H1 (cell line): ENCODE data around the gene SOX10. TPM values are rescaled to one million over a fixed set of nuclear protein-coding genes. Genes with fewer than 3 reads are reported as not detected.

Experiments used
- CTCF ChIA-PET: fragments of 300-600 bp; sonication (Branson Sonifier 250); formaldehyde crosslinking; loops from one replicate; lab custom pipeline; 2021; ENCODE audit not compliant: partially characterized antibody; lab: Charles Lee
- POLR2A ChIA-PET: fragments of 300-600 bp; sonication (Branson Sonifier 250); formaldehyde crosslinking; loops from one replicate; lab custom pipeline; 2021; ENCODE audit warnings: inconsistent platforms; ENCODE audit not compliant: partially characterized antibody; lab: Charles Lee
- DNase-seq, 2 experiments: peaks; one replicate each; pipeline versions ENCODE4 v3.0.0 to v3.0.0-alpha.2; 2010 to 2022; ENCODE audit warnings: low spot score in 2 of 2, low read depth in 1 of 2, mixed read lengths in 1 of 2
- FAIRE-seq: peaks from 2 replicates; lab custom pipeline; 2011; peaks lifted over from hg19 to GRCh38; lab: Jason Lieb, UNC
- H2AFZ ChIP-seq: 2 replicates; pipeline ENCODE4 v1.8.1; 2012; ENCODE audit warnings: low read length, inconsistent platforms
- H2AK5ac ChIP-seq: 2 replicates; pipeline ENCODE4 v1.6.1; 2013; ENCODE audit warnings: low read depth, low read length
- H2BK120ac ChIP-seq: replicated peaks from 2 replicates; pipeline ENCODE3; 2013; ENCODE audit warnings: low read depth, low read length, inconsistent platforms
- H2BK12ac ChIP-seq: 2 replicates; pipeline ENCODE4 v1.6.1; 2013; ENCODE audit warnings: low read depth, low read length
- H2BK15ac ChIP-seq: 2 replicates; pipeline ENCODE4 v1.6.1; 2013; ENCODE audit warnings: low read length
- H2BK20ac ChIP-seq: 2 replicates; pipeline ENCODE4 v1.6.1; 2013; ENCODE audit warnings: low read length
- H2BK5ac ChIP-seq: 2 replicates; pipeline ENCODE4 v1.6.1; 2013; ENCODE audit warnings: low read depth, low read length
- H3K14ac ChIP-seq: 2 replicates; pipeline ENCODE4 v1.6.1; 2013; ENCODE audit warnings: inconsistent platforms; ENCODE audit not compliant: insufficient read length
- H3K18ac ChIP-seq: 2 replicates; pipeline ENCODE4 v1.6.1; 2013; ENCODE audit warnings: low read length; ENCODE audit errors: extremely low read depth
- H3K23ac ChIP-seq: 2 replicates; pipeline ENCODE4 v1.6.1; 2013; ENCODE audit warnings: inconsistent platforms; ENCODE audit not compliant: insufficient read length
- H3K23me2 ChIP-seq: 2 replicates; pipeline ENCODE4 v1.6.1; 2013; ENCODE audit warnings: low read depth, low read length
- H3K27ac ChIP-seq: 2 replicates; pipeline ENCODE4 v1.6.1; 2011; ENCODE audit warnings: low read depth, low read length, inconsistent platforms
- H3K27me3 ChIP-seq, 4 experiments: replicated peaks in 1 of 4; 1 replicate in 1 of 4; 2 replicates in 3 of 4; pipeline versions ENCODE4 v1.6.1 to v1.8.1; 2011 to 2013; ENCODE audit warnings: low read length in 3 of 4, mild to moderate bottlenecking in 3 of 4, inconsistent platforms in 2 of 4, mixed read lengths in 2 of 4, moderate library complexity in 1 of 4; ENCODE audit not compliant: control insufficient read depth in 3 of 4, insufficient read depth in 3 of 4; ENCODE audit errors: extremely low read depth in 1 of 4
- H3K36me3 ChIP-seq, 4 experiments: 2 replicates each; pipeline versions ENCODE4 v1.6.1 to v1.8.1; 2011 to 2013; ENCODE audit warnings: mild to moderate bottlenecking in 4 of 4, low read length in 3 of 4, moderate library complexity in 2 of 4, control low read depth in 1 of 4, inconsistent platforms in 1 of 4; ENCODE audit not compliant: insufficient read depth in 4 of 4, control insufficient read depth in 2 of 4
- H3K4ac ChIP-seq: replicated peaks from 2 replicates; pipeline ENCODE3; 2013; ENCODE audit warnings: low read length, low read depth, mixed read lengths, inconsistent platforms; ENCODE audit not compliant: insufficient read length
- H3K4me1 ChIP-seq, 4 experiments: replicated peaks in 1 of 4; 1 replicate in 1 of 4; 2 replicates in 3 of 4; pipeline versions ENCODE4 v1.6.1 to v1.8.1; 2011 to 2013; ENCODE audit warnings: low read length in 3 of 4, inconsistent platforms in 2 of 4, mixed read lengths in 1 of 4; ENCODE audit not compliant: insufficient read depth in 4 of 4, control insufficient read depth in 3 of 4
- H3K4me2 ChIP-seq, 2 experiments: 2 replicates each; pipeline versions ENCODE4 v1.6.1 to v1.8.1; 2011 to 2013; ENCODE audit warnings: low read depth in 2 of 2, low read length in 2 of 2, control low read depth in 1 of 2, inconsistent platforms in 1 of 2, mild to moderate bottlenecking in 1 of 2; ENCODE audit not compliant: insufficient read depth in 1 of 2
- H3K4me3 ChIP-seq, 4 experiments: fragments of 200-600, 300-600 bp in 1 of 4; sonication (generic), shearing (Covaris generic), sonication (Bioruptor Twin) in 1 of 4; 2 replicates each; pipeline versions ENCODE4 v1.5.1 to v1.8.1; 2011 to 2016; ENCODE audit warnings: low read length in 4 of 4, low read depth in 3 of 4, control low read depth in 2 of 4, inconsistent platforms in 2 of 4, mild to moderate bottlenecking in 2 of 4, mixed read lengths in 1 of 4, moderate library complexity in 1 of 4; ENCODE audit not compliant: insufficient read depth in 2 of 4; ENCODE audit errors: extremely low read depth in 1 of 4
- H3K56ac ChIP-seq: replicated peaks from 2 replicates; pipeline ENCODE3; 2013; ENCODE audit warnings: low read depth, mild to moderate bottlenecking, mixed read lengths, low read length, inconsistent platforms; ENCODE audit not compliant: insufficient read length
- H3K79me1 ChIP-seq: 2 replicates; pipeline ENCODE4 v1.6.1; 2013; ENCODE audit warnings: low read depth, low read length, control low read depth
- H3K79me2 ChIP-seq, 2 experiments: 2 replicates each; pipeline versions ENCODE4 v1.6.1 to v1.8.1; 2012 to 2013; ENCODE audit warnings: low read length in 2 of 2, mild to moderate bottlenecking in 2 of 2, inconsistent platforms in 1 of 2; ENCODE audit not compliant: insufficient read depth in 2 of 2, control insufficient read depth in 1 of 2
- H3K9ac ChIP-seq, 4 experiments: replicated peaks in 1 of 4; 1 replicate in 1 of 4; 2 replicates in 3 of 4; pipeline versions ENCODE4 v1.6.1 to v1.8.1; 2011 to 2013; ENCODE audit warnings: low read depth in 3 of 4, low read length in 3 of 4, control low read depth in 2 of 4, mild to moderate bottlenecking in 2 of 4, moderate library complexity in 2 of 4, inconsistent platforms in 1 of 4; ENCODE audit errors: extremely low read depth in 1 of 4
- H3K9me3 ChIP-seq, 2 experiments: 2 replicates each; pipeline versions ENCODE4 v1.6.1 to v1.8.1; 2012 to 2013; ENCODE audit warnings: mild to moderate bottlenecking in 2 of 2, moderate library complexity in 2 of 2, control low read depth in 1 of 2, inconsistent platforms in 1 of 2, low read depth in 1 of 2, low read length in 1 of 2, mixed read lengths in 1 of 2; ENCODE audit not compliant: insufficient read depth in 2 of 2
- H4K20me1 ChIP-seq, 2 experiments: replicated peaks in 1 of 2; 2 replicates each; pipeline versions ENCODE3 to v1.8.1; 2011 to 2013; ENCODE audit warnings: inconsistent platforms in 2 of 2, low read length in 2 of 2, mild to moderate bottlenecking in 1 of 2; ENCODE audit not compliant: insufficient read depth in 2 of 2, control insufficient read depth in 1 of 2
- H4K5ac ChIP-seq: 2 replicates; pipeline ENCODE4 v1.6.1; 2013; ENCODE audit warnings: low read length, low read depth, mixed read lengths, inconsistent platforms; ENCODE audit not compliant: insufficient read length
- H4K8ac ChIP-seq: 2 replicates; pipeline ENCODE4 v1.8.0; 2013; ENCODE audit warnings: mild to moderate bottlenecking, moderate library complexity, low read length, inconsistent platforms; ENCODE audit not compliant: insufficient read depth; ENCODE audit errors: extremely low read depth
- H4K91ac ChIP-seq: replicated peaks from 2 replicates; pipeline ENCODE3; 2013; ENCODE audit warnings: low read length, mixed read lengths, inconsistent platforms; ENCODE audit not compliant: insufficient read length
- BRCA1 ChIP-seq: IDR thresholded peaks from 2 replicates; pipeline ENCODE4 v1.6.1; 2012; ENCODE audit warnings: low read depth, low read length, improper control_type of control experiment
- KDM5A ChIP-seq: fragments of 200-600 bp; IDR thresholded peaks from 2 replicates; pipeline ENCODE4 v1.7.1; 2012; ENCODE audit warnings: mild to moderate bottlenecking, low read length, inconsistent platforms, mixed read lengths
- PHF8 ChIP-seq: fragments of 200-600 bp; sonication (generic); conservative IDR thresholded peaks from 2 replicates; pipeline ENCODE4 v1.7.1; 2012; ENCODE audit warnings: low read depth, mild to moderate bottlenecking, inconsistent platforms, low read length, moderate library complexity
- RFX5 ChIP-seq: IDR thresholded peaks from 2 replicates; pipeline ENCODE4 v1.6.1; 2011; ENCODE audit warnings: low read depth, low read length, improper control_type of control experiment, borderline replicate concordance
- WGBS, 2 experiments: shearing (Covaris generic) in 1 of 2; methylation state at CpG; one replicate each; pipeline versions ENCODE4 v1.1.6 to v1.1.7; 2013 to 2015; ENCODE audit warnings: low lambda C conversion rate in 2 of 2, mixed read lengths in 2 of 2, inconsistent platforms in 1 of 2, low coverage in 1 of 2, missing lambda C conversion rate in 1 of 2; ENCODE audit not compliant: insufficient replicate concordance in 2 of 2, insufficient coverage in 1 of 2, insufficient read length in 1 of 2; ENCODE audit errors: extremely low coverage in 1 of 2, missing lambda C conversion rate in 1 of 2; 5-methylcytosine and 5-hydroxymethylcytosine counted together
- polyA plus RNA-seq, 7 experiments: library from polyadenylated mRNA; depleted of rRNA in 3 of 7; stranded (reverse) in 5 of 7; unstranded in 2 of 7; fragments of >200 nt in 5 of 7; fragments of 200-250 nt in 2 of 7; gene quantifications; 1 replicate in 5 of 7; 2 replicates in 1 of 7; 4 replicates in 1 of 7; pipeline versions ENCODE4 v1.2.1 to v1.2.3, GENCODE V29; 2011 to 2013; ENCODE audit warnings: missing spikeins in 2 of 7, mixed read lengths in 2 of 7
- total RNA-seq: library from RNA; stranded (reverse); fragmentation: NEBNext Ultra II Directional; extraction: Animal tissue kit (Norgen Biotek cat#: 25700); gene quantifications from 2 replicates; pipeline ENCODE4 v1.2.1, GENCODE V29; 2021

SOX10 gene
- total and polyA plus RNA-seq, 2 of the 8 experiments (the other 6 are each of a cell fraction or from before 2014, with no cell fraction given) = 2.7 TPM

DNA sequence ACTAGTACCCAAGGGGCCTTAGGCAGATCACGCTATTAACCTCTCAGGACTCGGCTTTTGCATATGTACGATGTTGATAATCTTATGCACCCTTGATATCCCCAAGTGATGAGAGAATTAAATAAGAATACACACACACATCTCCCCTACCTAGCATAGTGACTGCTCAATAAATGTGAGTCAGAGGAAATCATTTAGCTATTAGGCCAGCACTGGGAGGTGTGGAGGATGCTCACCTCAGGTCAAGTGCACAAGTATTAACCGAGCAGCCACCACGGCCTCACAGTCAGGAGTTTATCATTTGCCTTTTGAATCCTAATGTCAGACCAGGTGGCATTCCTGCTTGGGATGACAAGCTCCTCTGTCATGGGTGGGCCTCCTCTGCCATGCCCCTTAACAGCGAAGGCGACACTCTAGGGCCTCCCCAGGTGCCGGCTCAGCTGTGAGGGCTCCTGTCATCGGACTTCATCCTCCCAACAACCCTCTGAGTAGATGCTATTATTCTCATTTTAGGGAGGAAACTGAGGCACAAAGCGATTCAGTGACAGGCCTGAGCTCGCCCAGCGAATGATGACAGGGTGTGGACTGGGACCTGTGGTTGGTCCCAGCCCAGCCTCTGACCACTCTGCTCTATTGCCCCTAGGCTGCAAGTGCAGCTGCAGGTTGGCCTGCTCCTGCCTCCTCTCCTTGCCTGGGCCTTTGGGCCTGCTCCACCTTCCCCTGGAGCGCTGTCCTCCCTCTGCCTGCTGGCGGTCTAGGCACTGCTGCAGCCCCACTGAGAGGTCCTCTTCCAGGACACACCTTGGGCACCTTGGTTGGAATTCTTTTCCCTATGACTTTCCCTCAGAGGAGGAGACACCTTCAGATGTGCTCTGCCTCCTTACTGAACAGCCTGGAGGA lies 5.0 kb upstream of the SOX10 start:
- Histone ChIP-seq H3K27ac (no peak overlapping the region), H3K4ac (no peak overlapping the region), H2BK120ac (no peak overlapping the region), H2BK15ac (no peak overlapping the region), H2BK20ac (no peak overlapping the region), H2AK5ac (0 out of 2 replicates have a peak overlapping the region, but pooled peaks have one; percentile 24), H3K4me1 (peaks cover 0 to 14% (median 7%) of the 10 kb centered on the region in 4 experiments; a peak in 6 of 7 replicates), H4K20me1 (no peaks in the 10 kb centered on the region), H2BK12ac (no peak overlapping the region), H3K27me3 (peaks cover 0 to 3% (median 0%) of the 10 kb centered on the region in 4 experiments; a peak in 3 of 7 replicates), H2AFZ (no peak overlapping the region), H3K79me2 (no peaks in the 10 kb centered on the region), H4K5ac (no peak overlapping the region), H3K36me3 (no peaks in the 10 kb centered on the region; a peak in 1 of 8 replicates), H3K9me3 (no peaks in the 10 kb centered on the region), H3K14ac (no peak overlapping the region), H4K8ac (peak overlapping the region; percentile 38; the same call in 1 of the 2 replicates), H3K23me2 (no peaks in the 10 kb centered on the region), H3K18ac (no peak overlapping the region), H3K23ac (no peak overlapping the region), H3K79me1 (no peaks in the 10 kb centered on the region), H3K56ac (no peak overlapping the region), H3K9ac (no peak overlapping the region), H4K91ac (no peak overlapping the region), H3K4me2 (no peak overlapping the region), H2BK5ac (no peak overlapping the region), H3K4me3 (no peak overlapping the region)
- TF ChIP-seq BRCA1 = no peak
- no peak for TF ChIP-seq PHF8
- no peak for TF ChIP-seq KDM5A
- TF ChIP-seq RFX5 = peak; percentile 43; the same call in 1 of the 2 replicates
- ChIA-PET POLR2A (interaction anchor here (0.9 to 1.7 kb wide), 2 partner anchors 18 to 20 kb away, joined by 3 to 6 read pairs; no protein-coding TSS in a partner anchor), CTCF (interaction anchor here (0.6 to 3.5 kb wide), 8 partner anchors 8 to 144 kb away, joined by 3 to 17 read pairs (median 4); no protein-coding TSS in a partner anchor)
- DNase-seq (no peak), FAIRE-seq (no peak)
- WGBS, 2 experiments = 86% methylated on average over 14 of the region's 14 CpGs; no CpG with 5 or more reads in 1 of the 2 experiments
